GM13976 (cell line): ENCODE data around the gene ATF7.

Experiments
- DNase-seq: peaks from one replicate; pipeline ENCODE4 v3.0.0; 2012; ENCODE audit warnings: low spot score
- in situ Hi-C: fragments of 300-500 bp; cut with MboI; formaldehyde crosslinking; loops from one replicate; pipeline ENCODE4 v1.12.0; 2022; ENCODE audit warnings: low sequenced_read_pairs, mixed read lengths, inconsistent platforms; ENCODE audit not compliant: unreplicated experiment
- TF ChIP-seq, protein P1 (sequence below): IDR thresholded peaks from 2 replicates; pipeline ENCODE4 v1.5.1; 2012; ENCODE audit warnings: borderline replicate concordance, mild to moderate bottlenecking; ENCODE audit not compliant: insufficient read depth; ENCODE audit errors: extremely low read depth, missing control alignments, control extremely low read depth

The ATF7 gene

DNA sequence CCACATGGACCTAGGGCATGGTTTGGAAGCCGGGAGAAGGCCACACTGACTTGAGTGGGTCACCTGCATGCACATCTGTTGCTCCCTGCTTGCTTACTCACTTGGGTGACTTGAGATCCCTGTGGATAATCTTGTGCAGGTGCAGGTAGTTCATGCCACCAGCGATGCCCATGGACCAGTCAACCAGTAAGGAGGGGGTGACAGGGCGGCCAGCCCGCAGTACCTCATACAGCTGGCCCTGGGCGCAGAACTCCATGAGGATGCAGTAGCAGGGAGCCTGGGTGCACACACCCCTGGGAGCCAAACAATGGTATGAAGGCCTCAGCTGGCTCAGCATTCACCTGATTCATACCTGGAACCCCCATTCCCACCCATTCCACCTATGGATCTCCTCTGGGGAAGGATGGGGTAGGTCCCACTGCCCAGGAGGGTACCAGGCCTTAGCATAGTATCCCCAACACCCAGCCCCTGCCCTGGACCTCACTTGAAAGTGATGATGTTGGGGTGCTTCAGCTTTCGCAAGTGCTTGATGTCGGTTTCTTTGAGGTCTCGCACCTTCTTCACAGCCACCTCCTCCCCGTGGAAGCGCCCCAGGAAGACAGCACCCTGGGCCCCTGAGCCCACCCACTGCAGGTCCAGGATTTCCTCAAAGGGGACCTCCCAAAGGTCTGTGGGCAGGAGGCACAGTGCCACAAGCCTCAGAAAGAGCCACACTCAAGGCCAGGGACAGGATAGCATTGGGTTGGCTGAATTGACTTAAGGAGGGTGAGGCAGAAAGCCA is 140.0 kb downstream of the ATF7 start:
- no peak for DNase-seq
- in situ Hi-C loops: no loop called here
- TF ChIP-seq, protein P1, sequence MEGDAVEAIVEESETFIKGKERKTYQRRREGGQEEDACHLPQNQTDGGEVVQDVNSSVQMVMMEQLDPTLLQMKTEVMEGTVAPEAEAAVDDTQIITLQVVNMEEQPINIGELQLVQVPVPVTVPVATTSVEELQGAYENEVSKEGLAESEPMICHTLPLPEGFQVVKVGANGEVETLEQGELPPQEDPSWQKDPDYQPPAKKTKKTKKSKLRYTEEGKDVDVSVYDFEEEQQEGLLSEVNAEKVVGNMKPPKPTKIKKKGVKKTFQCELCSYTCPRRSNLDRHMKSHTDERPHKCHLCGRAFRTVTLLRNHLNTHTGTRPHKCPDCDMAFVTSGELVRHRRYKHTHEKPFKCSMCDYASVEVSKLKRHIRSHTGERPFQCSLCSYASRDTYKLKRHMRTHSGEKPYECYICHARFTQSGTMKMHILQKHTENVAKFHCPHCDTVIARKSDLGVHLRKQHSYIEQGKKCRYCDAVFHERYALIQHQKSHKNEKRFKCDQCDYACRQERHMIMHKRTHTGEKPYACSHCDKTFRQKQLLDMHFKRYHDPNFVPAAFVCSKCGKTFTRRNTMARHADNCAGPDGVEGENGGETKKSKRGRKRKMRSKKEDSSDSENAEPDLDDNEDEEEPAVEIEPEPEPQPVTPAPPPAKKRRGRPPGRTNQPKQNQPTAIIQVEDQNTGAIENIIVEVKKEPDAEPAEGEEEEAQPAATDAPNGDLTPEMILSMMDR: no peak

DNA sequence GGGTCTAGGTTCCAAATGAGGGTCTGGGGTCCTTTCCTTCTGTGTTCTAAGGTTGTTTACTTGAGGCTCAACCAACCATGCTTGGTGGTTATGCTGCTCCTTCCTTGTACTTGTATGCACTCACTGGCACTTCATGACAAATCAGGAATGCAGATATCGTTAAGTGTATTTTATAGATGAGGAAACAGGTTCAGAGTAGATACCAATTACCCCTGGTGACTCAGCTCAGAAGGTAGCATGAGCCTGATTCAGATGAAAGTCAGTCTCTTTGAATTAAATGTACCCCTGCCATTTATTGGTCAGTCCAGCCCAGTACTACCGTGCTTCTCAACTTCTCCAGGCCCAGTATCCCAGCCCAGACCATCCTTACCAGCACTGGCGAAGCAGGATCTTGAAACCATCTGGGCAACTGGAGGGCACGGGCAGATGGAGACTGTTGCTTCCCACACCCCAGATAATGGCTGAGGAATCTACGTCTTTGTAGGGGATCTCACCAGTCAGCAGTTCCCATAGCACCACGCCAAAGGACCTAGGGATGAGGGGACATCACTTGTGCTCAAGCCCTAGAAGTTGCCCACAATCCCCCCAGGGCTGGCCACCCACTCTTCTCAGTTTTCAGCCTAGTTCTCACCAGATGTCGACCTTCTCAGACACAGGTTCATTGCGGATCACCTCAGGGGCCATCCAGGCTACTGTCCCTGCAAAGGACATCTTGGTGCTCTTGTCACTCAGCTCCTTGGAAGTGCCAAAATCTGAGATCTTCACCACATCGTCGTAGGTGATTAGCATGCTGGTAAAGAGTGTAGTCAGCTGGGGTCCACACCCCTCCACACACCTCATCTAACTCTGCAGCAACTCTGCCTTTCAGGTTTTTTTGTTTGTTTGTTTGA is 141.3 kb downstream of the ATF7 start:
- in situ Hi-C loops: no loop called here
- no peak for DNase-seq

DNA sequence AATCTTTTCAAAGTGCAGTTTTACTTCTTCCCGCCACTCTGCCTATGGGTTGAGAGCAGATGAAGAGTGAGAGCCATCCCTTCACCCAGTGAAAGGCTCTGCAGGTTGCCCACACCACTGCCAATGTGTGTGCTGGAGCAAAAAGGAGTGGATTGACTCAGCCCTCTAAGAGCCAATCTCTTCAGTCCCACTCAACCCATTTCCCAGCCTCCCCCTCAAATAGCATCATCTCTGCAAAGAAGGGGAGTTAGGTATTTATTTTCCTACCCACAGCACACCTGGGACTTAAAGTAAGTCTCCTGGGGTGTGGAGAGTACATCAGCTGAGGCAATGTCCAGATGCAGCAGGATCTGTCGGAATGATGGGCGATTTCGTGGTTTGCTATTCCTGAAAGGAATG is 142.2 kb downstream of the ATF7 start:
- TF ChIP-seq, protein P1: no peak
- in situ Hi-C loops: no loop called here
- no peak for DNase-seq

More for the DNA sequence above, 141.3 kb downstream of the ATF7 start:
- TF ChIP-seq, protein P1: no peak

DNA sequence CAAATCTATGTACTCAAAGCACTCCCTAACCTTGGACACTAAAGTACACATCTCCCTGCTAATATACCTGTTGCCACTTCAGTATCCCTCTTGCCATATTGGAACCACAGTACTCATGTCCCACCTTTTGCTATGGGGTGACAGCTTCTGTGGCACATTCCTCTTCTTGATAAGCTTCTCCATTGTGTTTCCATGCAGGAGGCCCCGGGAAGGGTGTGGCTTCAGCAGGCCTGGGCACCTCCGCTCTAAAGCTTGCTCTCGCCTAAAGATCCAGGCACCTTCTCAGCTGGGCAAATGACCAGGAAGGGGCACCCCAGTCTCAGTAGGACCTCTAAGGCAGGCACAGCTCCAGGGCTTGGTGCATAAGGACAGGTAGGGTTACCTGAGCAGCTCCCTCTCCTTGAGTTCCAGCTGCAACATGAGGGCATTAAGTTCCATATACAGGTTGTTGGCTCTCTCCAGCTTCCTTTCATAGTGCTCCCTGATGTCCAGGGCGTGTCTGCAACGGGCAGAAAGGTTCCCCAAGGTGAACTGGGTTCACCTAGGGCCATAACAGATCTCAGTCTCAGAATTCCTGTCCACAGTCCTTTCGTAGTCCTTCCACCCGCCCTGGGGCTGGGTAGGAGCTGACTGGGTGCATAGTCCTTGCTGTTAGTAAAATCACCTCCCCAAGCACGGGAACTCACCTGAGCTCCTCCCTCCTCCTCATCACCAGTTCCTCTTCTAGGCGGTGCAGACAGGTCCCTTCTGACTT is 142.8 kb downstream of the ATF7 start:
- no peak for DNase-seq
- TF ChIP-seq, protein P1: no peak
- in situ Hi-C loops: no loop called here

DNA sequence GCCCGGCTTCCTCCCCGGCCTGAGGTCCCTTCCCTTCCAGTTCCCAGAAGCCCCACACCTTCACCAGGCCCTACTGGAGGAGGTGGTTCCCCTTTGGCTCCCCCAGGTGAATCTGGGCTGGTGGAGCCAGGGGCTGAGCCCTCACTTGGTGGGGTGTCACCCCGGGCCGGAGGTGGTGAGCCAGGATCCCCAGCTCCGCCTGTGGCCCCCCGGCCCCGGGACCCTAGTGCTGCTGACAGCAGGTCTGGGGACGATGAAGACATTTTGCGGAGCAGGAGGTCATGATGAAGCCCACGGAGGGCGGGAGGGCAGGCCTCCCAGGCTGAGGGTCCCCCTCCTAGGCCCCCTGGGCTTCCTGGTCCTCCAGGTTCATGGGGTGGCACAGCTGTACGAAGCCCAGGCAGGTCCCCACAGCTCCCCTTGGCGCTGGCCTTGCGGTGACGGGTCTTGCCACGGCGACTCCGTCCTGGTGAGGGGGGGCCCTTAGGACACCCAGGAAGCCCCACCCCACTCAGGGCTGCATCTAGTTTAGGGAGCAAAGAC is 143.5 kb downstream of the ATF7 start:
- in situ Hi-C loops: no loop called here

More for the DNA sequence above, 143.5 kb downstream of the ATF7 start:
- DNase-seq: no peak
- TF ChIP-seq, protein P1: no peak
